ENCODE measurements around the gene PYGO2.

GRCh38 chr1:154993572-154994268 lies 32.1 kb upstream of the PYGO2 start, which contains the start of gene LENEP:
- TF ChIP-seq CTCF (IDR thresholded peaks at IDR 0.05; ENCODE audit: low read depth, low read length) = no peak
- no peak for TF ChIP-seq EZH2phosphoT487 (IDR thresholded peaks at IDR 0.05; ENCODE audit: low read depth)

All from OCI-LY3 (cell line).